ENCODE measurements around the gene AKAP1. TPM values are rescaled to one million over a fixed set of nuclear protein-coding genes. Genes with fewer than 3 reads are reported as not detected.

Gene AKAP1
- total RNA-seq, 1 experiment from 2014 or later, result 73.1 TPM

- POLR2A ChIA-PET (ENCODE audit: unreplicated experiment), result no interaction called here
- Histone ChIP-seq H3K9me2 (replicated peaks; ENCODE audit: low read length) (no peaks in the 10 kb centered on the region), H3K4me3 (ENCODE audit: low read length) (no peak overlapping the region), H3K4me2 (ENCODE audit: low read length) (no peak overlapping the region), H3K36me3 (ENCODE audit: low read depth, low read length) (no peaks in the 10 kb centered on the region), H3K79me2 (ENCODE audit: low read length) (no peaks in the 10 kb centered on the region), H3K9me3 (ENCODE audit: low read length) (no peaks in the 10 kb centered on the region), H3K27me3 (ENCODE audit: low read length) (no peaks in the 10 kb centered on the region), H3F3A (ENCODE audit: low read length, unreplicated experiment) (no peaks in the 10 kb centered on the region), H3K9ac (ENCODE audit: low read length) (no peak overlapping the region), H2AFZ (ENCODE audit: low read length) (no peak overlapping the region), H3K27ac (ENCODE audit: low read length) (no peak overlapping the region), H4K20me1 (ENCODE audit: low read length) (no peaks in the 10 kb centered on the region), H3K4me1 (ENCODE audit: insufficient read depth, low read length) (no peaks in the 10 kb centered on the region)
- no peak for DNase-seq
- intact Hi-C loops (cut with micrococcal nuclease), result no loop called here
- TF ChIP-seq EZH2 (IDR thresholded peaks at IDR 0.05; ENCODE audit: low read length, unreplicated experiment), result no peak
- no peak for TF ChIP-seq EZH2phosphoT487 (IDR thresholded peaks at IDR 0.05; ENCODE audit: borderline replicate concordance, low read length)
- TF ChIP-seq, protein P1, sequence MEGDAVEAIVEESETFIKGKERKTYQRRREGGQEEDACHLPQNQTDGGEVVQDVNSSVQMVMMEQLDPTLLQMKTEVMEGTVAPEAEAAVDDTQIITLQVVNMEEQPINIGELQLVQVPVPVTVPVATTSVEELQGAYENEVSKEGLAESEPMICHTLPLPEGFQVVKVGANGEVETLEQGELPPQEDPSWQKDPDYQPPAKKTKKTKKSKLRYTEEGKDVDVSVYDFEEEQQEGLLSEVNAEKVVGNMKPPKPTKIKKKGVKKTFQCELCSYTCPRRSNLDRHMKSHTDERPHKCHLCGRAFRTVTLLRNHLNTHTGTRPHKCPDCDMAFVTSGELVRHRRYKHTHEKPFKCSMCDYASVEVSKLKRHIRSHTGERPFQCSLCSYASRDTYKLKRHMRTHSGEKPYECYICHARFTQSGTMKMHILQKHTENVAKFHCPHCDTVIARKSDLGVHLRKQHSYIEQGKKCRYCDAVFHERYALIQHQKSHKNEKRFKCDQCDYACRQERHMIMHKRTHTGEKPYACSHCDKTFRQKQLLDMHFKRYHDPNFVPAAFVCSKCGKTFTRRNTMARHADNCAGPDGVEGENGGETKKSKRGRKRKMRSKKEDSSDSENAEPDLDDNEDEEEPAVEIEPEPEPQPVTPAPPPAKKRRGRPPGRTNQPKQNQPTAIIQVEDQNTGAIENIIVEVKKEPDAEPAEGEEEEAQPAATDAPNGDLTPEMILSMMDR (conservative IDR thresholded peaks at IDR 0.05; ENCODE audit: low read depth, low read length), result no peak
- ATAC-seq, result no peak
- BruUV-seq (replicated peaks), result no TSS peak
- CTCF ChIA-PET, result no interaction called here
Measured at GRCh38 chr17:57136355-57136754, 51.3 kb downstream of the AKAP1 start.

DNA sequence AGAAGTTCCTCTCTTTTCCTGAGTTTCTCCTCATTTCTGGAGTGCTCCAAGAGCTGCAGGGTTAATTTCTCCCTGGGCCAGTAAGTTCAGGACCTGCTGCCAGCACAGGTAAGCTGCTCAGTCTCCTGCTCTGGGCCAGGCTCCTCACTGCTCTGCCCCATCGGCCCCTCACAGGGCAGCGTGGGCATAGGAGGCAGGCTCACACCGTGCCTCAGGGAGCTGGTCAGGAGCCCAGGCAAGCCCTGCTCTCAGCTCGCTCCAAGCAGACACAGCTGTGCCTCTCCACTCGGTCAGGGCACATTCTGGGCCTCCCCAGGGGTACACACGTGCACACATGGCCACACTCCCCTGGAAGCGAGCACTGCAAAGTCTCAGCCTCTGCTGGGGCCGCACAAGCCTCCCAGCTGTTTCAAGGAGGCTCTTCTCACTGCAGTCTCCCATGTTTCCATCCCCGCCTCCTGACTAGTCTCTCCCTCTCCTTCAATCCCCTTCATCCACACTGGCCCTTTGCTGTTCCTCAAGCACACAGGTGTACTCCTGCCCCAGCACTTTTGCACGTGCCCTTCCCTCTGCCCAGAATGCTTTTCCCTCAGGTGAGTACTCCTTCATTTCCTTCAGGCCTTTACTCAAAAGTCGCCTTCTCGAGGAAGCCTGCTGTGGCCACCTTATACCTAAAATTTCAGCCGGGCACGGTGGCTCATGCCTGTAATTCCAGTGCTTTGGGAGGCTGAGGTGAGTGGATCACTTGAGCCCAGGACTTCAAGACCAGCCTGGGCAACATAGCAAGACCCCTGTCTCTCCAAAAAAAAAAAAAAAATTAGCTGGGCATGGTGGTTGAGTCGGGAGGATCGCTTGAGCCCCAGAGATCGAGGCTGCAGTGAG lies 53.2 kb downstream of the AKAP1 start:
- Histone ChIP-seq H3K4me1 (ENCODE audit: insufficient read depth, low read length) (no peaks in the 10 kb centered on the region), H3K4me2 (ENCODE audit: low read length) (no peak overlapping the region), H3K27me3 (ENCODE audit: low read length) (no peaks in the 10 kb centered on the region), H3K79me2 (ENCODE audit: low read length) (no peaks in the 10 kb centered on the region), H3K36me3 (ENCODE audit: low read depth, low read length) (no peaks in the 10 kb centered on the region), H3K9ac (ENCODE audit: low read length) (no peak overlapping the region), H3K9me2 (replicated peaks; ENCODE audit: low read length) (no peaks in the 10 kb centered on the region), H3K9me3 (ENCODE audit: low read length) (no peaks in the 10 kb centered on the region), H3K4me3 (ENCODE audit: low read length) (no peak overlapping the region), H3K27ac (ENCODE audit: low read length) (no peak overlapping the region), H2AFZ (ENCODE audit: low read length) (no peak overlapping the region), H3F3A (ENCODE audit: low read length, unreplicated experiment) (no peaks in the 10 kb centered on the region), H4K20me1 (ENCODE audit: low read length) (no peaks in the 10 kb centered on the region)
- ATAC-seq (peak; percentile 23; the same call in 1 of the 2 replicates), DNase-seq (no peak)
- no TSS peak for BruUV-seq (replicated peaks)
- intact Hi-C loops (cut with micrococcal nuclease), result no loop called here
- ChIA-PET CTCF (interaction anchor here (1.4 kb wide), 1 partner anchor 609 kb away, joined by 16 read pairs; no protein-coding TSS in a partner anchor), POLR2A (ENCODE audit: unreplicated experiment) (no interaction called here)
- no peak for TF ChIP-seq EZH2 (IDR thresholded peaks at IDR 0.05; ENCODE audit: low read length, unreplicated experiment)
- TF ChIP-seq EZH2phosphoT487 (IDR thresholded peaks at IDR 0.05; ENCODE audit: borderline replicate concordance, low read length), result no peak
- TF ChIP-seq, protein P1 (conservative IDR thresholded peaks at IDR 0.05; ENCODE audit: low read depth, low read length), result no peak
